NCI-H128 (cell line): ENCODE measurements around the gene EP400.

Source experiments
- DNase-seq: peaks from one replicate; lab custom pipeline; 2025; ENCODE audit not compliant: unreplicated experiment; lab: John Stamatoyannopoulos, UW

Gene EP400

GRCh38 chr12:132064631-132065030, 114.9 kb downstream of the EP400 start:
- DNase-seq, result no peak

GRCh38 chr12:132065203-132065602, 115.5 kb downstream of the EP400 start:
- no peak for DNase-seq

GRCh38 chr12:132065609-132066344, 116.0 kb downstream of the EP400 start:
- no peak for DNase-seq

GRCh38 chr12:132066345-132066685, 116.6 kb downstream of the EP400 start:
- no peak for DNase-seq

- DNase-seq, result no peak
Observed at GRCh38 chr12:132066749-132067148, 117.0 kb downstream of the EP400 start.

- no peak for DNase-seq
Observed at GRCh38 chr12:132067182-132067581, 117.4 kb downstream of the EP400 start.

- no peak for DNase-seq
Observed at GRCh38 chr12:132068250-132068649, 118.5 kb downstream of the EP400 start.

GRCh38 chr12:132069336-132069985, 119.7 kb downstream of the EP400 start:
- no peak for DNase-seq

GRCh38 chr12:132070298-132070697, 120.6 kb downstream of the EP400 start:
- DNase-seq, result no peak

- DNase-seq, result no peak
Observed at GRCh38 chr12:132071040-132071810, 121.5 kb downstream of the EP400 start.

- no peak for DNase-seq
Observed at GRCh38 chr12:132071830-132072384, 122.2 kb downstream of the EP400 start.

GRCh38 chr12:132074216-132074615, 124.5 kb downstream of the EP400 start:
- DNase-seq, result no peak

GRCh38 chr12:132075026-132075713, 125.4 kb downstream of the EP400 start:
- DNase-seq, result no peak

GRCh38 chr12:132075714-132076553, 126.2 kb downstream of the EP400 start:
- no peak for DNase-seq

GRCh38 chr12:132076711-132077110, 127.0 kb downstream of the EP400 start:
- no peak for DNase-seq

GRCh38 chr12:132077322-132078100, 127.8 kb downstream of the EP400 start:
- no peak for DNase-seq

GRCh38 chr12:132078190-132078589, 128.4 kb downstream of the EP400 start:
- no peak for DNase-seq

GRCh38 chr12:132079200-132079599, 129.5 kb downstream of the EP400 start:
- no peak for DNase-seq

- DNase-seq, result no peak
Observed at GRCh38 chr12:132079695-132080094, 130.0 kb downstream of the EP400 start.
